ENCODE results near the gene COG2. TPM values are rescaled to one million over a fixed set of nuclear protein-coding genes. Genes with fewer than 3 reads are reported as not detected.
A peak's percentile ranks its signal among the peaks of the same experiment; 100 is the strongest.

Gene COG2
- total and polyA plus RNA-seq, 12 donors: 12.0 to 80.1 (median 50.6) TPM

DNA sequence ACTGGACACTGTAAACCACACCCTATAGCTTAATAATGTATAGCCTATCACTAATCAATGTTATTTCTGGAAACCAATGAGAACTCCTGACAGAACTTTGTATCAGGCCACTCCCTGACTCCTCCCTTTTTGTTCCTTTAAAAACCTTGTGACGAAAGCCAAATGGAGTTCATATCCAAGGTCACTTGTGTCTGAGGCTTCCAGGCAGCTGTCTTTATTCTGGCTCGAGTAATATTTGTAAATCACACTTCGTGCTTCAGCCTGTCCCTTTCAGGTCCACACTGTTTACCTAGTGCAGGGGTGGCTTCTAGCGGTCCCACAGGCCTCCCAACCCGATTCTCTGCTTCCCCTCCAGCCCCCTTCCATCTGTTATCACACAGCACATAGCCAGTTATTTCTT lies 88.7 kb downstream of the COG2 start:
- WGBS, 4 donors: 21 to 24% (median 22%) methylated on average over 5 of the region's 5 CpGs
- intact Hi-C loops (cut with DNase I): no loop called here
- no peaks in the 10 kb centered on the region for H3K36me3 ChIP-seq (replicated peaks in 1 of 2)
- peaks cover 4 to 14% of the 10 kb centered on the region in 2 donors for H3K4me1 ChIP-seq (replicated peaks in 1 of 2)
- peak in 1 of 2 donors; percentile 13 for TF ChIP-seq POLR2A (IDR thresholded peaks at IDR 0.05)
- no peak for TF ChIP-seq CTCF (IDR thresholded peaks at IDR 0.05)
- no peaks in the 10 kb centered on the region for H3K9me3 ChIP-seq (replicated peaks in 1 of 3)
- peak; percentile 35 to 76 (median 53) for DNase-seq
- H3K4me3 ChIP-seq: no peak overlapping the region
- no peaks in the 10 kb centered on the region for H3K27me3 ChIP-seq
- H3K27ac ChIP-seq: peak overlapping the region; percentile 49 to 77 (median 56)

GRCh38 chr1:230735447-230735846 lies 93.2 kb downstream of the COG2 start:
- no peak for DNase-seq
- peaks cover 4 to 9% of the 10 kb centered on the region in 2 donors for H3K4me1 ChIP-seq (replicated peaks in 1 of 2)
- no peak for TF ChIP-seq POLR2A (IDR thresholded peaks at IDR 0.05)
- TF ChIP-seq CTCF (IDR thresholded peaks at IDR 0.05): no peak
- H3K36me3 ChIP-seq (replicated peaks in 1 of 2): no peaks in the 10 kb centered on the region
- H3K27ac ChIP-seq: no peak overlapping the region
- H3K27me3 ChIP-seq: no peaks in the 10 kb centered on the region
- intact Hi-C loops (cut with DNase I): no loop called here
- H3K4me3 ChIP-seq: no peak overlapping the region
- 57 to 78% (median 66%) methylated on average over 2 of the region's 2 CpGs for WGBS, 4 donors
- no peaks in the 10 kb centered on the region for H3K9me3 ChIP-seq (replicated peaks in 1 of 3)

- no peak overlapping the region for H3K4me3 ChIP-seq
- no peak for DNase-seq
- no peaks in the 10 kb centered on the region for H3K9me3 ChIP-seq (replicated peaks in 1 of 3)
- WGBS, 4 donors: 85 to 95% (median 92%) methylated on average over 3 of the region's 3 CpGs
- no peak for TF ChIP-seq POLR2A (IDR thresholded peaks at IDR 0.05)
- TF ChIP-seq CTCF (IDR thresholded peaks at IDR 0.05): no peak
- H3K27ac ChIP-seq: no peak overlapping the region
- no peaks in the 10 kb centered on the region for H3K4me1 ChIP-seq (replicated peaks in 1 of 2)
- H3K36me3 ChIP-seq (replicated peaks in 1 of 2): no peaks in the 10 kb centered on the region
- no peaks in the 10 kb centered on the region for H3K27me3 ChIP-seq
- intact Hi-C loops (cut with DNase I): no loop called here
Observed at GRCh38 chr1:230737622-230738262, 95.5 kb downstream of the COG2 start.

DNA sequence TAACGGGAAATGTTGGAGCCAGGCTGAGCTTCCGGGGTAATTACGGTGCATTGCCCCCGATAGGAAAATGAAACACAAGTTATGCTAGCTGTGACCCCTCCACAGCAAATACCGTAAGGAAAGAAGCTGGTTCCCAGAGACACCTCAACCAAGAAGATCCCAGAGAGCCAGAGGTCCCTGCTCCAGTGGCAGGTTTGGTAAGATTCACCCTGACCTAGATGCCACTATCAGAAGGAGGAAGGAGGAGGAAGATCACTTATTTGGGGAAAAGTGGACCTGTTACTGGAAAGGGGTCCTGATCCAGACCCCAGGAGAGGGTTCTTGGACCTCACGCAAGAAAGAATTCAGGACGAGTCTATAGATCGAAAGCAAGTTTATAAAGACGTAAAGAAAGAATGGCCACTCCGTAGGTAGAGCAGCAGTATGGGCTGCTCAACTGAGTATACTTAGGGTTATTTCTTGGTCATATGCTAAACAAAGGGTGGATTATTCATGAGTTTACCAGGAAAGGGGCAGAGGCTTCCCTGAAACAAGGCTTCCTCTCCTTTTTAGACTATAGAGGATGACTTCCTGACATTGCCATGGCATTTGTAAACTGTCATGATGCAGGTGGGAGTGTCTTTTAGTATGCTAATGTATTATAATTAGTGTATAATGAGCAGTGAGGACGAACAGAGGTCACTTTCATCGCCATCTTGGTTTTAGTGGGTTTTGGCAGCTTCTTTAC lies 97.4 kb downstream of the COG2 start:
- H3K9me3 ChIP-seq (replicated peaks in 1 of 3): no peaks in the 10 kb centered on the region
- H3K27ac ChIP-seq: no peak overlapping the region
- no peak for DNase-seq
- no peak overlapping the region for H3K4me3 ChIP-seq
- H3K4me1 ChIP-seq (replicated peaks in 1 of 2): no peaks in the 10 kb centered on the region
- intact Hi-C loops (cut with DNase I): no loop called here
- no peaks in the 10 kb centered on the region for H3K36me3 ChIP-seq (replicated peaks in 1 of 2)
- no peaks in the 10 kb centered on the region for H3K27me3 ChIP-seq
- WGBS, 4 donors: 87 to 95% (median 93%) methylated on average over 10 to 12 of the region's 12 CpGs
- TF ChIP-seq CTCF (IDR thresholded peaks at IDR 0.05) (no peak), POLR2A (IDR thresholded peaks at IDR 0.05) (no peak)

Other genes with a start within 250 kb of the COG2 start
- 10 to 100 TPM in 5 of 9 donors, 1 to 10 TPM in 4; 2.9 to 27.9 (median 12.7) TPM for gene PGBD5, start 216.1 kb upstream of the COG2 start, total RNA-seq
- 10 to 100 TPM in 1 of 3 donors, 1 to 10 TPM in 2; 1.5 to 10.5 (median 4.1) TPM for gene PGBD5, start 216.1 kb upstream of the COG2 start, polyA plus RNA-seq
- 100 to 1,000 TPM in 1 of 9 donors, 10 to 100 TPM in 6, 1 to 10 TPM in 2; 6.5 to 103 (median 19.3) TPM for gene AGT, start 71.6 kb downstream of the COG2 start, total RNA-seq
- gene AGT, start 71.6 kb downstream of the COG2 start, polyA plus RNA-seq: 10 to 100 TPM in 2 of 3 donors, 1 to 10 TPM in 1; 6.3 to 20.9 (median 13.0) TPM
- gene CAPN9, start 104.9 kb downstream of the COG2 start, total RNA-seq: 1 to 10 TPM in 4 of 9 donors, under 1 TPM in 4, not detected in 1; 0.48 to 2.5 (median 1.1) TPM
- gene CAPN9, start 104.9 kb downstream of the COG2 start, polyA plus RNA-seq: 1 to 10 TPM in 1 of 3 donors, under 1 TPM in 1, not detected in 1; 0.64 to 5.1 TPM
- gene C1orf198, start 226.0 kb downstream of the COG2 start, total RNA-seq: 10 to 100 TPM; 18.3 to 59.4 (median 34.6) TPM
- 10 to 100 TPM; 15.2 to 22.8 (median 17.7) TPM for gene C1orf198, start 226.0 kb downstream of the COG2 start, polyA plus RNA-seq